HT-29 (cell line): ENCODE data around the gene IVD. TPM values are rescaled to one million over a fixed set of nuclear protein-coding genes. Genes with fewer than 3 reads are reported as not detected.
A peak's percentile ranks its signal among the peaks of the same experiment; 100 is the strongest.
"Not testable (repeated sequence)": the region's sequence is repeated elsewhere in the genome, so short reads cannot be mapped to it uniquely, and the experiment has no call there.

ENCODE experiments used
- DNase-seq: peaks from one replicate; pipeline ENCODE4 v3.0.0-alpha.2; 2015; ENCODE audit warnings: low spot score
- total RNA-seq: library from RNA; depleted of rRNA; stranded (reverse); fragments of >200 nt; shearing (Covaris generic); gene quantifications from 2 replicates; pipeline ENCODE4 v1.2.3, GENCODE V29; 2014

IVD gene
- total RNA-seq, 1 experiment from 2014 or later = 44.6 TPM

DNA sequence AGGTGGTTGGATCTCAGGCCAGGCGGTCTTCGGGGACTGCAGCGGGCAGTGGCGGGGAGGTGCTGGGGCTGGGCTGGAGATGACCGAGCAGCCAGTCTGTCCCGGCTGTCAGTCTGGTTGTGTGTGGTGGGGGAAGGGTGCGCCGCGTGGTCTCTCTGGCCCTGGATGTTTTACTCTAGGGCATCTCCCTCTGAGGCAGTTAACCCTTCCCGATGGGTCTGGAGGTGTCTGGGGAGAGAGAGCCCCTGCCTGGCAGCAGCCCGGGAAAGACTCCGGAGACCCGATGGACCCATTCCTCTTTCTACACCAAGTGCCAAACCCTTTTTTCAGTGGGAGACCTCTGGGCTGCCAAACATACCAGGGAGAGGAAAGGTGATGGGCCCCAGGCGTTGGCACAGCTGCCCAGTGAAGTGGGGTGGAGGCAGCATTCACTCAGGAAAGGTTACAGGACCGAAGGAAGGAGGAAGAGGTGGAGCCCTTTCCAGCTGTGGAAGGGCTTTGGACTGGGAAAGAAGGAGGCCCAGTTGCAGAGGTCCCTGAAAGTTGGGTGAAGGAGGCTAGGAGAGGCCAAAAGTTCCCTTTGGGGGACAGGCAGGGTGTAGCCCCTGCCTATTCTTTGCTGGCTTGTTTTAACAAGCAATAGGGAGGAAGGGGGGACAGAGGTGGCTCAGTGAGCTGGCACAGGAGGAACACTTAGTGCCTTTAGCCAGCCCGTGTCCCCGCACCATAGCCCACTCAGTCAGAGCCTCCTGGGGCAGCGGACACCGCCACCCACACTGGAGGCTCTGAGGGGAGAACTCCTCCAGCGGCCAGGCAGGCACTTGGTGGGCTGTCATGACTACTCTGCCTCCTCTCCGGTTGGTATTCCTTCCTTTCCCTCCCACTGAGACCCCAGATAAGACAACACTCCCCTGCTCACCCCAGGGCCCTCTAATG, 32.4 kb downstream of the IVD start:
- peak; percentile 41 for DNase-seq

DNA sequence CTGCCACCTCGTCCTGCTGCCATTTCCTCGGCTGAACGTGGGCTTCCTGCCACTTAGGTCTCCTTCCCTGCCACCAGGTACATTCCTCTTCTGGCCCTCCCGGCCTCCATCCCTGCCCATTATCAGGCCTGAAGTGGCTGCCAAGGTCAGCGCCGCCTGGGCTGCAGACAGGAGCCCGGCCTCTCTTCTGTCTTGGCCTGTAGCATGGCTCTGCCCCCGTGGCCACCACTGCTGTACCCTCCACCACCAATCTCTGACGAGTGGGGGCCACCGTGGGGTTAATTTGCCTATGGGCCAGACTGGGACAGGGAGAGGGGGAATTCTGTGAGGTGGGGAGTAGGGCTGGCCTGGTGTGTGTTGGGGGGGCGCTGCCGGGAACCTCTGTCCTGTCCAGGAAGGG, 33.1 kb downstream of the IVD start:
- DNase-seq = no peak

DNA sequence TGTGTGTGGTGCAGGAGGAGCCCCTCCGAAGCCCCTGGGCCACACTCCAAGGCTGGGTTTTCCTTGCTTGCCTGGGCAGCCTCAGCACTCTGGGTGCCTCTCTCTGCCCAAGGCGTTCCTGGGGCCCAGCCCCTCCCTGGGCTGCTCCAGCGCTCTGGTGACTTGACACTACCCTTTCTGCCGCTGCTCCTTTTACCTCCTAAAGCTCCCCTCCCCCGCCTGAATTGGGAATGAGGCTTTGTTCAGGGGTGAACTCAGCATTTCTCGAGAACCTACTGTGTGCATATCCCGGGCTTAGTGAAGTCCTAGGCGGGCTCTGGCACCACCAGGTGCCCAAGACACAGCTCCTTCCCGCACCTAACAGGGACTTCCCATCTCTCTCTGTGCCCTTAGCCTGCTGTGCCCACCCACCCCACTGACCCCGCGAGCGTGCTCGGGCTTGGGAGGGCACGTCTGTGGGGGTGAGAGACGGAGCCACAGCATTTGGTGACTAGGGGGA, 33.9 kb downstream of the IVD start:
- peak; percentile 47 for DNase-seq

DNA sequence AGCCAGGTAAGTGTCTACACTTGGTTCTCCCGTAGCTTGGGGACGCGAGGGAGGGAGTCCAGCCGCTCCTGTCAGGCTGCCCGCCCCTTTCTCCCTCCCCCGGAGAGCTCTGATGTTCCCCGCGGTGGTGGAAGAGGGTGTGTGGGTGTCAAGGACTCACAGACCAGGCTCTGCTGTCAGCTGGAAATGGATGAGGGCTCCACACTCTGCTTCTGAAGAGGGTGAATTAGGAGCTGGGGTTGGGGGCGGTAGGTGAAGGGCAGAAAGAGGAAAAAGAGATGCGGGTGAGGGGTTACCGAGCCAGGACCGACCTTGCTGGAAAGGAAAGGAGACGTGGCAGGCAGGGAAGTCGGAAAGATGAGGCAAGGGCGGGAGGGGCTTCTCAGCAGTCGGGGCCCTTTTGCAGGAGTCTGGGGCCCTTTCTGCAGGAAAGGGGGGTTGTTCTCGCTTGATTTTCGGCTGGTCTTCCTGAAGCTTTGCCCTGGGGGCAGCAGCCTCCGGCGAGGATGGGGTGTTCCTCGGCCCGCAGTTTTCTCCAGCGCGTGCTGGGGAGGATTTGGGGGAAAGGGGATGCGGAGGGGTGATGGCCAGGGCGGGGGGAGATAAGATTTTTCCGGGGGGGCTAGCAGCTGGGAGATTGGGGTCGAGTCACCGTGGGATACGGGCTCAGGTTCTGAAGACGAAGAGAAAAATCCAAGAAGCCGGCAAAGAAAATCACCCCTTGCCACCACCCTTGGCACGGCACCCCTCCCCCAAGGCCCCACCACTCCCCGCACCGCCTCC, 34.6 kb downstream of the IVD start:
- peak; percentile 68 for DNase-seq

DNA sequence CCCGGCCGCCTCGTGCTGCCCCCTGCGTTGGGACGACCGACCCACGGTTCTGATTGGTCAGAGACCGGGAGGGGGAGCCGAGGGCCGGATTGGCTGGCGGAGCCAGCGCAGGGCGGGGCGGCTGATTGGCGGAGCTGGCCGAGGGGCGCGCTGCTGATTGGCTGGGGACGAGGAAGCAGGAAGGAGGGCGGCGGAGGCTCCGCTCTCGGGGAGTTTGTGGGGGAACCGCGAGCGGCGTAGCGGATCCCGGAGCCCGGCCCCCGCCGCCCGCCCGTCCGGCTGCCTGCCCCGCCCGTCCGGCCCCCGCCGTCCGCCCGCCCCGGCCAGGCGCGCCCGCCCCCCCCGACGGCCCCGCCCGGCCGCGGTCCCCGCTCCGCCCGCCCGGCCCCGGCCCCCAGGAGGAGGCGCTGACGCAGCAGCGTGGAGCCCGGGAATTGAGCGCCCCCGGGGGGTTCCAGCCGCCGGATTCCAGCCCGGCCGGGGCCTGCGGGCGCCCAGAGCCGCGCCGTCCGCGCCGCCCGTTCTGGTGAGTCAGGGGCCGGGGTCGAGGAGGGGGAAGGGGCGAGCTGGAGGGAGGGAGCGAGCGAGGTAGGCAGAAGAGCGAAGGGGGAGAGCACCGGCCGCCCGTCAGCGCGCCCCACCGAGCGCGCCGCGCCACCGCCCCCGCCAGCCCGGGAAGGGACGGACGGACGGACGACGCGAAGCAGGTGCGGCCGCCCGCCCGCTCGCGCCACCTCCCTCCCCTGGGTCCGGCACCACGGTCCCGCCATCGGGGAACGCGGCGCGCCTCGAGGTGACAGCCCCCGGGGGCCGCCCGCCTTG, 35.4 kb downstream of the IVD start, which contains the start of gene BAHD1:
TSS of gene BAHD1 (plus strand) at position 211 of the 822 bp plus-strand sequence. CDS start 17,512 bp downstream, outside the sequence.
- peak; percentile 95 for DNase-seq

DNA sequence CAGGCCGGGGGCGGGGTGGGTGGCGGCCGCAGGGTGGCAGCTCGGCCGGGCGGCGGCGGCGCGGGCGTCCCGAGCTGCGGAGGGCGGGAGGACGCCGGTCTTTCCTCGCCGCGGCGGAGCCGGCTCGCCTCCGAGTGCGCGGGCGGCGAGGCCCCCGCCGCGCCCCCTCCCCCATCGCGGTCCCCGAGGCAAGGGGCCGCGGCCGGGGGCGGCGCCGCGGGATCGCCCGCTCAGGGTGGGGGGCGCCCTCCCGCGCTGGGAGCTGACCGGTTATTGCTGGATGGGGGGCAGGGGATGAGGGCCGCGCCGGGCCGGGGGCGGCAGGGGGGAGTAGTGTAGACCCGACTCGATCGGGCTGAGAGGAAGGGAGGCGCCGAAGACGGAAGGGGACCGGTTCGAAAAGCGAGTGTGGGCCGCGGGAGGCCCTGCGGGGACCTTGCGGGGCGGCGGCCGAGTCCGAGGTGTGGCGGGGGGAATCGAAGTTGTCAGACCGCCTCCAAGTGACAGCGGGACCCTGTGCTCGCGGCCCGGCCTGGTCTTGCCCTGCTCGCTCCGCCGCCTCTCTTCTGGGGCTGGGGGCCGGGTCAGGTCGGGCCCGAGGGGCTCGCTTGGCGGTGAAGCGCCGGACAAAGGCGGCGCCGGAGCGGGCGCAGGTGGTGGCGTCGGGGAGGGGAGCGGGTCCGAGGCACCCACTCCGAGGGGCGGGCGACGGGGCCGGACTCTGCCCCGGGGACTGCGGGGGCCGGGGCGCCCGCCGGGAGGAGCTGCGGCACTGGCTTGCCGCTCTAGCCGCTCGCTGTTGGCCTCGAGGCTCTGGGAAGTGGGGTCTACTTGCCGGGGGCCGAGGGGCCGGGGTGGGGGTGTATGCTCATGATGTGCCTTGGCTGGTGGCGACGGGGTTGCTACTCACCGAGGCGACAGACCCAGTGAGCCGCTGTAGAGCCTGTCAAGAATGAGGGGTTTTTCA, 36.3 kb downstream of the IVD start:
- DNase-seq = no peak

GRCh38 chr15:40443255-40443654, 37.7 kb downstream of the IVD start:
- DNase-seq = no peak

DNA sequence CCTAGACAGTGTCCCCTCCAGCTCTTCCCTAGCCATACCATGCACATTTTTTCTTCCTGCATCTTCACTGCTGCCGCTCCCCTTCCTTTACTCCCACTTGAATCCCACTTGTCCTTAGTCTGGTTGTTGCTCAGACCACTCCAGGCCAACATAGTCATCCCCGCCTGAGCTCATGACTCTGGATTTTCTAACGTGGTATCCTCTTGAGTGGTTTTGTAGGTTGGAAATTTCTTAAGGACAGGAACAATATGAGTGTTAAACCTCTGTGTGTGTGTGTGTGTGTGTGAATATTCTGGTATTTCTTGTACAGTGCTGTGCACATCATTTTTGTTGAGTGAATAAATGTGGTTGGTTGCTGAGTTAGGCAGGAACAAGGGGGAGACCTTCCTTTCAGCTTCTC, 38.3 kb downstream of the IVD start:
- DNase-seq = no peak

GRCh38 chr15:40444736-40445135, 39.1 kb downstream of the IVD start:
- no peak for DNase-seq

DNA sequence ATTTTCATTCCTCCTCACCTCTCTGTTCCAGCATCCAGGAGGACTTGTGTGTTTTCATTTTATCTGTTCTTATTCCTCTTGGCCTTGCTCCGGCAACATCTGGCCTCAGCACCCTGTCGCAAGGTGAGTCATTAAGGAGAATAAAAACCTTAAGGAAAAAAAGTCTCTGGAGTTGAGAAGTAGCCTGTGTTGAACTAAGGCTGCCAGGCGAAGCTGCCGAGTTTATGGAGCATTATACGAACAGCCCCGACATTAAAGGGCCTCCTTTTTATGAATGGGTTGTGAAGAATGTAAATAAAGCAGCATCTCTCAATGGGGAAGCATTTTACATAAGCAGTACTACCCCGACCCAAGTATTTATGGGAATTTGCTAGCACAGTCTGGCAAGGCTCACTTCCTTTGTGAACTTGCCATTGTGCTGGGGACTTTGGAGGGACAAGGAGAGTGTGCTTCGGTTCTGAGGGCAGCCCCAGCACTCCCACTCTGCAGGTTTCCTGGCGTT, 39.9 kb downstream of the IVD start:
- DNase-seq = no peak

- no peak for DNase-seq
Observed at GRCh38 chr15:40446144-40446543, 40.5 kb downstream of the IVD start.

DNA sequence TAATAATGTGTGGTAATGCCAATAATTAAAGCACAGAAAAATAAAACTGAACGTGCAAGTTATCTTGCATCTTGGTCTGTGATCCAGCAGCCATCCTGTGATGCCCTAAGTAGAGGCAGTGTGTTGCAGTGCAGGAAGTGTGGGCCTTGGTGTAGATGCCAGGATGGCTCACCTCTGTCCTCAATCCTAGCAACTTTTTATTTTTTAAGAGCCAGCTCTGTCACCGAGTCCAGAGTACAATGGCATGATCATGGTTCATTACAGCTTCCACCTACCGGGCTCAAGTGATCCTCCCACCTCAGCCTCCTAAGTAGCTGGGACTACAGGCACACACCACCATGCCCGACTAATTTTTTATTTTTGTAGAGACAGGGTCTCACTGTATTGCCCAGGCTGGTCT, 42.8 kb downstream of the IVD start:
- no peak for DNase-seq

DNA sequence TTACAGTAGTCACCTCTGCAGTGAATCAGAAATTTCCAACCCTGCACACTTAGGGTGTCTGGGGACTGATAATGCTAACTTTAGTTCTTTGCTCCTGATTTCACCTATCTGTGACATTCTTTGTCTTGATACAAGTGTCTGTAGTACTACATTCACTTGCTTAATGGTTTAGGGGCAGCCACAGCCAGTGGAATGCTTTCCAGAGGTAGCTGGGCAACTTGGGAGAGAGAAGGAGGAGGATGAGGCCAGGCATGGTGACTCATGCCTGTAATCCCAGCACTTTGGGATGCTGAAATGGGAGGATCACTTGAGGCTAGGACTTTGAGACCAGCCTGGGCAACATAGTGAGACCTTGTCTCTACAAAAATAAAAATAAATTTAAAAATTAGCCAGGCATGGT, 43.7 kb downstream of the IVD start:
- DNase-seq = no peak

GRCh38 chr15:40450047-40450446, 44.5 kb downstream of the IVD start:
- DNase-seq = no peak

DNA sequence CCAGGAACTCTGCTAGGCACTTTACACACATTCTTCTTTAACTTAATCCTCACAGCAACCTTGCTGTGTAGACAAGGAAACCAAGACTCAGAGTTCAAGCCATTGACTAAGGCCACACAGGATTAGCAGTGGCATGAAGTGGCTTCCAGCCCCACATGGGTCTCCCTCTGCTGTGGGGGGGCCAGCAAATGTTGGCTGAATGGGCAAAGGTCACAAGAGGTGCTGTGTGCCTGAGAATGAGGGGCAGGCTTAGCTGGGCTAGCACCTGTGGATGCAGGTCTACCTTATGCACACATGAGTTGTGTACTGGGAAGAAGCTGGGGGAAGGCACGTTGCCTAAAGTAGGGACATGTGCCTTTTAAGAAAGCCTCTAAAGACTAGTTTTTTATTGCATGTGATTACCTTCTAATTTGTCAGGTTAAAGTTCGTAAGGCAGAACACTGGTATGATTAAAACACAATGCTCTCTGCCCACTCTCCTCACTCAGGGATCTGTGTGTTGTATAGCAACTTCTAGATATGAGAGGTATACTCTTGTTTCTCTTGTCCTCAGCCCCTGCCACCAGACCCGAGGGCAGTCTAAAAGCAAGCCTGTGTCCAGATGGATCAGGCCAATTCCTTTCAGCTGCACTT, 46.0 kb downstream of the IVD start:
- DNase-seq = no peak

- DNase-seq = no peak
Observed at GRCh38 chr15:40452296-40453090, 46.9 kb downstream of the IVD start.

GRCh38 chr15:40453941-40454340, 48.3 kb downstream of the IVD start:
- not testable (repeated sequence) for DNase-seq

- DNase-seq = no peak
Observed at GRCh38 chr15:40454904-40455391, 49.4 kb downstream of the IVD start.

DNA sequence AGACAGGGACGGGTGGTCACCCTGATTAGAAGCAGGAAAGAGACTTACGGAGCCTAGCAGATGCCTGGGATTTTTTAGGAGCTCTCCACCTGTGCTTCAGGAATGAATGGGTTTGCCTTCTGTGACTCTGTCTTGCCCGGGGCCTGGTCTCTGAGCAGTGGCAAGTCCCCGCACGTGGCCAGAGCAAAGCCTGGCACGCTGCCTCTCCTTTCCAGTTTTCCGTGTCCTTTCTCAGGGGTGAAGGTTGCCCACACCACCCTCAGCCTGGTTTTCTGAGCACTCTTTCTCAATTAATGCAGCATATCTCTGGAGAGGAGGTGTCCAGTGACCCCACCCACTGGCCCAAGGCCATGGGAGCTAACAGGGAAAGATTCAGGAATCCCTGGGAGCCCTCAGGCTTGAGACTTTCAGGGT, 50.7 kb downstream of the IVD start:
- DNase-seq = no peak
